Activated CD4-positive, CD25-positive, alpha-beta regulatory T cell treated with anti-CD3 and anti-CD28 coated beads, Interleukin-2, amount 50 U/mL, for 16 hours (primary cell): ENCODE data around the gene TEAD3.

Experiments used
- DNase-seq: peaks from one replicate; pipeline ENCODE4 v3.0.0-alpha.2; 2020; ENCODE audit warnings: low read depth, low spot score

The TEAD3 gene

GRCh38 chr6:35492258-35492973 is 4.5 kb downstream of the TEAD3 start:
- DNase-seq = no peak

- no peak for DNase-seq
Measured at GRCh38 chr6:35491558-35492257, 5.2 kb downstream of the TEAD3 start.

- DNase-seq = no peak
Measured at GRCh38 chr6:35490821-35491557, 5.9 kb downstream of the TEAD3 start.

- no peak for DNase-seq
Measured at GRCh38 chr6:35489995-35490791, 6.7 kb downstream of the TEAD3 start.

- no peak for DNase-seq
Measured at GRCh38 chr6:35489066-35489465, 7.8 kb downstream of the TEAD3 start.

GRCh38 chr6:35488517-35488862 is 8.4 kb downstream of the TEAD3 start:
- no peak for DNase-seq

GRCh38 chr6:35487658-35488516 is 9.0 kb downstream of the TEAD3 start:
- DNase-seq = no peak

- DNase-seq = no peak
Measured at GRCh38 chr6:35486005-35486925, 10.6 kb downstream of the TEAD3 start.

- no peak for DNase-seq
Measured at GRCh38 chr6:35485402-35485877, 11.4 kb downstream of the TEAD3 start.

GRCh38 chr6:35484921-35485392 is 11.9 kb downstream of the TEAD3 start:
- no peak for DNase-seq

- no peak for DNase-seq
Measured at GRCh38 chr6:35483893-35484645, 12.8 kb downstream of the TEAD3 start.

- DNase-seq = no peak
Measured at GRCh38 chr6:35483490-35483889, 13.4 kb downstream of the TEAD3 start.

GRCh38 chr6:35483062-35483461 is 13.8 kb downstream of the TEAD3 start:
- DNase-seq = no peak

- no peak for DNase-seq
Measured at GRCh38 chr6:35481226-35481625, 15.7 kb downstream of the TEAD3 start.

GRCh38 chr6:35480176-35480575 is 16.7 kb downstream of the TEAD3 start:
- no peak for DNase-seq

GRCh38 chr6:35478259-35478658 is 18.6 kb downstream of the TEAD3 start:
- DNase-seq = no peak

- no peak for DNase-seq
Measured at GRCh38 chr6:35477551-35478179, 19.2 kb downstream of the TEAD3 start.

GRCh38 chr6:35477028-35477427 is 19.9 kb downstream of the TEAD3 start:
- no peak for DNase-seq
